Muscle layer of colon (tissue), 2 donors: ENCODE data around the gene KLHL17.

ENCODE experiments used
- H3K27ac ChIP-seq: one replicate; pipeline ENCODE4 v1.7.0; 2013; ENCODE audit warnings: low read depth, mild to moderate bottlenecking, low read length, moderate library complexity
- H3K27me3 ChIP-seq, 2 donors: one replicate each; pipeline ENCODE4 v1.7.0; 2013; ENCODE audit warnings: low read length in 2 of 2, mild to moderate bottlenecking in 2 of 2; ENCODE audit not compliant: insufficient read depth in 2 of 2, control insufficient read depth in 1 of 2
- H3K36me3 ChIP-seq: one replicate; pipeline ENCODE4 v1.7.0; 2013; ENCODE audit warnings: mild to moderate bottlenecking, low read length; ENCODE audit not compliant: insufficient read depth
- H3K4me1 ChIP-seq: one replicate; pipeline ENCODE4 v1.7.0; 2013; ENCODE audit warnings: mild to moderate bottlenecking, low read length; ENCODE audit not compliant: insufficient read depth
- H3K4me3 ChIP-seq, 2 donors: one replicate each; pipeline ENCODE4 v1.7.0; 2013; ENCODE audit warnings: low read length in 2 of 2, low read depth in 1 of 2, mild to moderate bottlenecking in 1 of 2, moderate library complexity in 1 of 2
- H3K9ac ChIP-seq: one replicate; pipeline ENCODE4 v1.7.0; 2013; ENCODE audit warnings: low read length
- H3K9me3 ChIP-seq: one replicate; pipeline ENCODE4 v1.7.0; 2013; ENCODE audit warnings: mild to moderate bottlenecking, low read length
- donor health status: abdominal sarcoma.
- donor health status: Adenocarcinoma of cecum.

KLHL17 gene

DNA sequence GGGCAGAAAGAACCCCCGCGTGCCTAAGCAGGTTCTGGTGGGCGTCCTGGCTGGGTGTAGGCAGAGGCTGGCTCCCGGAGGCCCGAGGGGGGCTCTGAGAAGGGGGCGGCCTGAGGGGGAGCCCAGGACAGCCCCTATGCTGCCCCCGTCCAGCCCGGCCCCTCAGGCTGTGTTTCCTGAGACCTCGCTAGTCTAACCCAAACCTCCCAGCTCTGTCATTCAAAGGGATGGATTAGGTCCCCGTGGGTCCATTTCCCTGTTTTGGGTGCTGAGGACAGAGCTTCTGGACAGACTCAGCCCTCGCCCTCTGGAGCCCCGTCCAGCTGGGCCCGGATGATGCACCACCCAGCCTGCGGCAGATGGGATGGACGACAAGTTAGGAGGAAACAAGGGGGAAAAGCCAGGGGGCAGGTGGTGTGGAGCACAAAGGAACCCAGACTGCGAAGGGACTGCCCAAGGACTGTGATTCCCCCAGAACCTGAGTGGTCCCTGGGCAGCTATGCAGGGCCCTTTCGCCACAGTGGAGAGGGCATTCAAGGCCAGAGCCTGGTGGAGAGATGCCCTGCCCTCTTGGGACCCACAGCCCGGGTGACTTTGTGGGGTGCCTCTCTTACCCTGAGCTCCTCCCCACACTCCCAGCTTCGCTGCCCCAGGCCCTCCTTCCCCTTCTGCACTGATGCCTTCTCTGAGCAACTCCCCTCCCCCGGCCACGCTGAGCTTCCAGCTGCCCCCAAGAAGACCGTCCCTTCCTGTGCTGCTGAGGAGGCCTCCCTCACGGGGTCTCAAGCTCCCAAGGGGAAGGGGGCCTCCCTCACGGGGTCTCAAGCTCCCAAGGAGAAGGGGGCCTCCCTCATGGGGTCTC lies 36.7 kb downstream of the KLHL17 start:
- no peaks in the 10 kb centered on the region for H3K9me3 ChIP-seq
- no peak overlapping the region for H3K9ac ChIP-seq
- H3K4me3 ChIP-seq, result no peak overlapping the region
- H3K27ac ChIP-seq, result no peak overlapping the region
- H3K4me1 ChIP-seq, result no peaks in the 10 kb centered on the region
- no peaks in the 10 kb centered on the region for H3K36me3 ChIP-seq
- peaks cover 0 to 21% of the 10 kb centered on the region in 2 donors for H3K27me3 ChIP-seq

- H3K9ac ChIP-seq, result no peak overlapping the region
- H3K4me3 ChIP-seq, result no peak overlapping the region
- no peaks in the 10 kb centered on the region for H3K4me1 ChIP-seq
- H3K36me3 ChIP-seq, result no peaks in the 10 kb centered on the region
- peaks cover 0 to 21% of the 10 kb centered on the region in 2 donors for H3K27me3 ChIP-seq
- no peak overlapping the region for H3K27ac ChIP-seq
- no peaks in the 10 kb centered on the region for H3K9me3 ChIP-seq
Measured at GRCh38 chr1:997713-997992, 37.3 kb downstream of the KLHL17 start.

DNA sequence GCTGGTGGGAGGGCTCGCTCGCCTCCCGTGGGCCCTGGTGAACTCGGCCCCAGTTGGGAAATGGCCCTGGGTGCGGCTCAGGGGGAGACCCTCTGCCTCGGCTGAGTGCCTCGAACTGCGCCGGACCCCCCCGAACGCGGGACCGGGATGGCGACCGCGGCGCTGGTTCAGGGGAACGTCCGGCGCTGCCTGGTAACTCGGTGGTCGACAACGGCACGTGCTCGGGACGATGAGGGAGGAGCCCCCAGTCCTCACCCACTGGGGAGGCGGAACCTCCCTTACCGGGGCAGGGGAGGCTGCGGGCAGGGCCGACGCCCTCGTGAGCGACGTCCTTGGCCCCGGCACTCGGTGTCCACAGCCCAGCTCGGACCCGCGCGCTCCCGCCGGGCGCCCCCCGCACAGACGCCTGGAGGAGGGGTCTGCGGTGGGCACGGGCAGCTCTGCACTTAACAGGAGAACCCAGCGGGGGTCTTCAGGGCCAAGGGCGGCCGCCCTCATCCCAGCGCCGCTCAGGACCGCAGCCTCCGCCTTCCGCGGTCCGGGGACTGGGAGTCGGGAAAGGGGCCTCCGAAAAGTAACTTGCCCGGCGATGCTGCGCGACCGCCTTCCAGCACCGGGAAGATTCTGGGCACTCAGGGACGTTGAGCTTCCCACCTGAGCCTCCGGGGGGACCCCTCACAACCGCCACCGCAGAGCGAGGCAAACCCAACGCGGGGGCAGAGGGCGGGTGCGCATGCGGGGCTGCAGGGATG lies 37.8 kb downstream of the KLHL17 start:
- Histone ChIP-seq H3K9ac (no peak overlapping the region), H3K9me3 (no peaks in the 10 kb centered on the region), H3K36me3 (no peaks in the 10 kb centered on the region), H3K4me1 (no peaks in the 10 kb centered on the region), H3K27me3 (peaks cover 0 to 21% of the 10 kb centered on the region in 2 donors), H3K4me3 (no peak overlapping the region), H3K27ac (no peak overlapping the region)

DNA sequence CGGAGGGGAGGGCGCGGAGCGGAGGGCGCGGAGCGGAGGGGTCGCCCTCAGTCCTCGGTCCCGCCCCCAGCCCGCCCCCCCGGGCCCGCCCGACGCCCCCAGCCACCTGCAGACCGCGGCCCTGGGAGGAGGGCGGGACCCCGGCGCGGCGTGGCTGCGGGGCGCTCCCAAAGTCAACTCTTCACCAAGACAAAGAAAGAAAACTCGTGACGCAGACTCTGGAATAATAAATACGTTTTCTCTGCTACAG lies 38.3 kb downstream of the KLHL17 start:
- H3K36me3 ChIP-seq, result no peaks in the 10 kb centered on the region

GRCh38 chr1:998995-999724 lies 38.8 kb downstream of the KLHL17 start:
- Histone ChIP-seq H3K36me3 (no peaks in the 10 kb centered on the region), H3K27me3 (peaks cover 0 to 21% of the 10 kb centered on the region in 2 donors), H3K4me3 (peak overlapping the region; percentile 53 to 64), H3K9me3 (no peaks in the 10 kb centered on the region), H3K4me1 (no peaks in the 10 kb centered on the region), H3K27ac (peak overlapping the region; percentile 96), H3K9ac (no peak overlapping the region)

More for the DNA sequence above, 38.3 kb downstream of the KLHL17 start:
- Histone ChIP-seq H3K9me3 (no peaks in the 10 kb centered on the region), H3K4me3 (peak overlapping the region; percentile 53 to 64), H3K27me3 (peaks cover 0 to 21% of the 10 kb centered on the region in 2 donors), H3K4me1 (no peaks in the 10 kb centered on the region), H3K27ac (peak overlapping the region; percentile 72), H3K9ac (no peak overlapping the region)

GRCh38 chr1:999725-1000356 lies 39.5 kb downstream of the KLHL17 start, which contains the start of gene HES4:
Gene HES4 (minus strand): TSS chr1:1000097. CDS start chr1:999973, 124 bp downstream.
- H3K36me3 ChIP-seq, result no peaks in the 10 kb centered on the region
- peak within 1 kb of the TSS; percentile 53 to 65 for H3K4me3 ChIP-seq
- peaks cover 2% of the 10 kb centered on the region for H3K4me1 ChIP-seq
- peak within 1 kb of the TSS; percentile 53 for H3K9ac ChIP-seq
- H3K9me3 ChIP-seq, result no peaks in the 10 kb centered on the region
- H3K27me3 ChIP-seq, result peaks cover 0 to 21% of the 10 kb centered on the region in 2 donors
- peak within 1 kb of the TSS; percentile 96 for H3K27ac ChIP-seq

DNA sequence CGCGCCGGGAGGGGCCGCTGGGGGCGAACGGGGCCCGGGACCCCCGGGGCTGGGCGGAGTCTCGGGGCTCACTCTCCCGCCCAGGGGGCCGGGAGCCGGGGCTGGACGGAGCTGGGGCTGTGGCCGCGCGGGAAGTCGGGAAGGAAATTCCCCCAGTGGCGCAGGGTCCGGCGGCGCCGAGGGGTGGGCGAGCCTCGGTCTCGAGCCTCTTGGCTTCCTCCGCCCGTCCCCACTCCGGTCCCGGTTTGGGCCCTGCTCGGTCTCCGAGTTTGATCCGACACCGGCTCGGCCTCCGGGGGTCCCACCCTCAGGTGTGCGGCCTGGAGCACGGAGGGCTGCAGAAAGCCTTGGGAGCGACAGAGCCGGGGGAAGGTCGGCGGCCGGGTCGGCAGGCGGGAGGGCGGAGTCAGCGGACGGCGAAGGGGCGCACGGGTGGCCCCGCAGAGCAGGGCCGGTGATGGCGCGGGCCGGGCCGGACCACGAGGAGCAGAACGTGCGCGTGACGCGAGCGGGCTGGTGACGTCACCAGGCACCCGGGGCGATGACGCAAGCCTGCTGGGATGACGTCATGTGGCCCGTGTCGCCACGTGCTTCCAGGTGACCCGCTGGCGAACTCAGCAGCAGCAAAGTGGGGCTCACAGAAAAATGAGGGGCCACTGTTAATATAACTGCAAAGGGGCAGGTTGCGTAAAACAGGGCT lies 40.1 kb downstream of the KLHL17 start:
- peak overlapping the region; percentile 53 to 65 for H3K4me3 ChIP-seq
- peaks cover 9% of the 10 kb centered on the region for H3K4me1 ChIP-seq
- H3K27ac ChIP-seq, result peak overlapping the region; percentile 96
- H3K9me3 ChIP-seq, result no peaks in the 10 kb centered on the region
- no peaks in the 10 kb centered on the region for H3K36me3 ChIP-seq
- H3K27me3 ChIP-seq, result peaks cover 0 to 27% of the 10 kb centered on the region in 2 donors
- H3K9ac ChIP-seq, result peak overlapping the region; percentile 53

GRCh38 chr1:1001057-1001783 lies 40.8 kb downstream of the KLHL17 start:
- Histone ChIP-seq H3K9ac (peak overlapping the region; percentile 53), H3K4me1 (peaks cover 11% of the 10 kb centered on the region), H3K27me3 (peaks cover 0 to 30% of the 10 kb centered on the region in 2 donors), H3K9me3 (no peaks in the 10 kb centered on the region), H3K36me3 (no peaks in the 10 kb centered on the region), H3K4me3 (peak overlapping the region; percentile 53 to 65), H3K27ac (peak overlapping the region; percentile 96)

DNA sequence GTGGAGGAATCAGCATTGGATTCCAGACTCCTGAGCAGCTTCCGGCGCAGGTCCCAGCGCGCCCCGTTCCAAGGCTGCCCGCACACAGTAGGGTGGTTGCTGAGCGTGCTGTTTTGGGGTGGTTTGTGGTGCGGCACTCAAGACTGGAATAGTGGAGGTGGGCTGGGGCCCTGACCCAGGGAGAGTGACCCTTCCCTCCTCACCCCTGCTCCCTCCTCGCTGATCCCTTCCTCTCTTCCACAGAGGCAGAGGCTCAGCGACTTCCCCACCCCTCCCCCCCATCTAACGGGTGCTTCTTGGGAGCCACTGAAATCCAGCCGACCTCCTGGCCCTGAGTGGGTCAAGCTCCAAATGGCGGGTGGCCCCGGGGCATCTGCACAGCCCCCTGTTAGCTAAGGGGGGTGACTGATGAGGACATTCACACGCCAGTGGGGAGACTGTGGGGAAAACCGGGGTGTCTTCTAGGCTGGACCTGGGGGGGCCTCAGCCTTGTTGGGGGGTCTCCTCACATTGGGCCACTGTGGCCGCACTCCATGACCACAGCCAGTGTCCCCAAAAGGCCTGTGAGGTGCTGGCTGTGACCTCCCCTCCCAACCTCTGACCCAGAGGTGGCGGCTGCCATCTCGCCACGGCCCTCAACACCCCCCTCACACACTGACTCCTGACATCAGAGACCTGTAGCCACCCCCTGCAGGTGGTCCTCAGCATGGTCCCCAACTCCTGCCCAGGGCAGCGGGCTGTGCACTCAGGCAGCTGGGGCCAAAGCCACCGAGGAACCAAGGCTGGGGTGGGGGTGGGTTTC lies 43.4 kb downstream of the KLHL17 start:
- Histone ChIP-seq H3K9ac (no peak overlapping the region), H3K27me3 (peaks cover 0 to 20% of the 10 kb centered on the region in 2 donors), H3K9me3 (no peaks in the 10 kb centered on the region), H3K4me3 (no peak overlapping the region), H3K36me3 (no peaks in the 10 kb centered on the region), H3K4me1 (peaks cover 11% of the 10 kb centered on the region), H3K27ac (no peak overlapping the region)

DNA sequence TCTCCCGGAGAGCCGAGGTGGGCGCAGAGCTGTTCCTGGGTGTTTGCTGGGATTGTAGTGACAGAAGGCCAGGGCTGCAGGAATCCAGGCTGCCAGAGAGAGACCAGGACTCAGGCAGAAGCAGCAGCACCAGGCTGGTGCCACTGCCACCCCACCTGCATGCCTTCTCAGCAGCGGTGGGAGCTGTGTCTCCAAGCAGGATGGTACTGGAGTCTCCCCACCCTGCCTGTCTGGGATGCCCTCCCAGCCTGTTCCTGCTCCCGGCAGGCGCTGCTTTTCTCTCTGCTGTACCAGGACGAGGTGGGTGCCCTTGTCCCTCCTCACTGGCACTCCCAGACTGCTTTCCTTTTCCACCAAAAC lies 44.0 kb downstream of the KLHL17 start:
- peaks cover 11% of the 10 kb centered on the region for H3K4me1 ChIP-seq
- H3K4me3 ChIP-seq, result no peak overlapping the region
- H3K27me3 ChIP-seq, result peaks cover 0 to 20% of the 10 kb centered on the region in 2 donors
- H3K27ac ChIP-seq, result no peak overlapping the region
- H3K36me3 ChIP-seq, result no peaks in the 10 kb centered on the region
- H3K9ac ChIP-seq, result no peak overlapping the region
- H3K9me3 ChIP-seq, result no peaks in the 10 kb centered on the region
